HCT116 (cell line): ENCODE data around the gene URAD. TPM values are rescaled to one million over a fixed set of nuclear protein-coding genes. Genes with fewer than 3 reads are reported as not detected.

Experiments used
- ATAC-seq: fragments of 200-7000 bp; cut with Tn5 transposase; 2 replicates; pipeline ENCODE4 v1.9.1; 2020; ENCODE audit warnings: mild to moderate bottlenecking, moderate library complexity
- BruUV-seq: library from RNA; stranded (reverse); fragments of 400-500 nt; replicated peaks from 2 replicates; lab custom pipeline; 2021; lab: Mats Ljungman, UMichigan
- CTCF ChIA-PET: fragments of 300-600 bp; sonication (Branson Sonifier 250); formaldehyde crosslinking; loops from one replicate; lab custom pipeline; 2021; ENCODE audit warnings: antibody characterized with exemption; lab: Charles Lee
- POLR2A ChIA-PET: fragments of 300-600, 350-600 bp; sonication (Branson Sonifier 250); formaldehyde crosslinking; loops from one replicate; lab custom pipeline; 2021; ENCODE audit warnings: antibody characterized with exemption; lab: Charles Lee
- RAD21 ChIA-PET, 2 experiments: fragments of 300-600 bp; sonication (Branson Sonifier 250); formaldehyde crosslinking; loops; one replicate each; lab custom pipeline; 2023; ENCODE audit warnings: low total read pairs in 2 of 2; ENCODE audit not compliant: uncharacterized antibody in 2 of 2, unreplicated experiment in 2 of 2, low non-redundant PET in 1 of 2; lab: Charles Lee
- DNase-seq: peaks from one replicate; pipeline ENCODE4 v3.0.0-alpha.2; 2010; ENCODE audit warnings: low read depth, low spot score
- H2AFZ ChIP-seq: fragments of 200-600 bp; shearing (Covaris generic), sonication (generic); 2 replicates; pipeline ENCODE4 v1.6.1; 2017; ENCODE audit warnings: low read depth, mixed run types, mixed read lengths, antibody characterized with exemption, low read length; ENCODE audit not compliant: poor library complexity, severe bottlenecking
- H3K27ac ChIP-seq: 2 replicates; pipeline ENCODE4 v1.5.1; 2012; ENCODE audit warnings: low read depth, low read length
- H3K27me3 ChIP-seq: fragments of 200-600 bp; sonication (generic); 2 replicates; pipeline ENCODE4 v1.6.1; 2016; ENCODE audit warnings: mixed run types, low read length, mixed read lengths; ENCODE audit not compliant: insufficient read depth
- H3K36me3 ChIP-seq, 2 experiments: fragments of 200-500 bp in 1 of 2; fragments of 200-600 bp in 1 of 2; sonication (Bioruptor generic) in 1 of 2; sonication (generic) in 1 of 2; 2 replicates each; pipeline versions ENCODE4 v1.5.1 to v1.6.1; 2014 to 2016; ENCODE audit warnings: low read length in 2 of 2, inconsistent platforms in 1 of 2, mixed read lengths in 1 of 2, mixed run types in 1 of 2; ENCODE audit not compliant: insufficient read depth in 2 of 2, control insufficient read depth in 1 of 2
- H3K4me1 ChIP-seq, 2 experiments: fragments of 200-600 bp in 1 of 2; sonication (generic) in 1 of 2; 2 replicates each; pipeline versions ENCODE4 v1.5.1 to v1.6.1; 2012 to 2017; ENCODE audit warnings: low read length in 2 of 2, inconsistent platforms in 1 of 2, mild to moderate bottlenecking in 1 of 2, mixed read lengths in 1 of 2, mixed run types in 1 of 2, moderate library complexity in 1 of 2; ENCODE audit not compliant: insufficient read depth in 2 of 2, control insufficient read depth in 1 of 2
- H3K4me2 ChIP-seq: fragments of 200-600 bp; sonication (generic); 2 replicates; pipeline ENCODE4 v1.6.1; 2017; ENCODE audit warnings: mixed run types, low read length, mixed read lengths
- H3K4me3 ChIP-seq, 2 experiments: fragments of 200-600 bp in 1 of 2; sonication (generic) in 1 of 2; replicated peaks in 1 of 2; 2 replicates each; pipeline ENCODE4 v1.5.1; 2011 to 2016; ENCODE audit warnings: low read length in 2 of 2, control low read depth in 1 of 2, low read depth in 1 of 2, mild to moderate bottlenecking in 1 of 2, mixed read lengths in 1 of 2, mixed run types in 1 of 2
- H3K79me2 ChIP-seq: fragments of 200-600 bp; sonication (generic); 2 replicates; pipeline ENCODE4 v1.6.1; 2017; ENCODE audit warnings: mild to moderate bottlenecking, mixed run types, low read length, moderate library complexity, mixed read lengths; ENCODE audit not compliant: insufficient read depth
- H3K9ac ChIP-seq: fragments of 200-600 bp; sonication (generic); 2 replicates; pipeline ENCODE4 v1.6.1; 2016; ENCODE audit warnings: low read length, mixed read lengths
- H3K9me2 ChIP-seq: fragments of 200-600 bp; sonication (generic), shearing (Covaris generic); 2 replicates; pipeline ENCODE4 v1.6.1; 2017; ENCODE audit warnings: mixed run types, mild to moderate bottlenecking, moderate library complexity; ENCODE audit not compliant: insufficient read depth
- H3K9me3 ChIP-seq, 2 experiments: fragments of 200-500 bp in 1 of 2; fragments of 200-600 bp in 1 of 2; sonication (Bioruptor generic) in 1 of 2; sonication (generic) in 1 of 2; 2 replicates each; pipeline ENCODE4 v1.6.1; 2014 to 2017; ENCODE audit warnings: low read length in 2 of 2, mixed read lengths in 2 of 2, inconsistent platforms in 1 of 2, low read depth in 1 of 2, mild to moderate bottlenecking in 1 of 2, mixed run types in 1 of 2, moderate library complexity in 1 of 2; ENCODE audit not compliant: control insufficient read depth in 1 of 2, insufficient read depth in 1 of 2
- H4K20me1 ChIP-seq: fragments of 200-600 bp; sonication (generic), shearing (Covaris generic); 2 replicates; pipeline ENCODE4 v1.6.1; 2017; ENCODE audit warnings: mixed run types, mild to moderate bottlenecking, moderate library complexity; ENCODE audit not compliant: insufficient read depth
- CBX3 ChIP-seq: IDR thresholded peaks from 2 replicates; pipeline ENCODE4 v1.6.1; 2012; ENCODE audit warnings: low read depth
- EZH2 ChIP-seq: fragments of 200-600 bp; sonication (generic); IDR thresholded peaks from 2 replicates; pipeline ENCODE4 v1.6.1; 2017; ENCODE audit warnings: antibody characterized with exemption, mixed run types
- EZH2phosphoT487 ChIP-seq: fragments of 200-600 bp; IDR thresholded peaks from 2 replicates; pipeline ENCODE4 v1.6.1; 2018; ENCODE audit warnings: antibody characterized with exemption, borderline replicate concordance
- POLR2AphosphoS5 ChIP-seq: IDR thresholded peaks from 2 replicates; pipeline ENCODE4 v1.6.1; 2011; ENCODE audit warnings: mild to moderate bottlenecking, low read depth, low read length, moderate library complexity
- SRF ChIP-seq: IDR thresholded peaks from 2 replicates; pipeline ENCODE4 v1.6.1; 2012; ENCODE audit warnings: low read depth
- YY1 ChIP-seq: IDR thresholded peaks from 2 replicates; pipeline ENCODE4 v1.6.1; 2011; ENCODE audit warnings: low read length, low read depth, moderate library complexity, mild to moderate bottlenecking; ENCODE audit not compliant: insufficient replicate concordance; ENCODE audit errors: extremely low read depth
- ZBTB33 ChIP-seq: IDR thresholded peaks from 2 replicates; pipeline ENCODE4 v1.6.1; 2011; ENCODE audit warnings: mild to moderate bottlenecking, low read length, moderate library complexity; ENCODE audit not compliant: insufficient replicate concordance; ENCODE audit errors: extremely low read depth
- ZFX ChIP-seq: fragments of 450-650 bp; IDR thresholded peaks from 2 replicates; pipeline ENCODE4 v1.6.1; 2017
- intact Hi-C: fragments of 100-400 bp; cut with micrococcal nuclease; formaldehyde crosslinking; loops from 2 replicates; pipeline ENCODE4 v1.10.0; 2022
- total RNA-seq: library from RNA; stranded (reverse); gene quantifications from one replicate; pipeline ENCODE4 v1.2.1, GENCODE V29; 2021; ENCODE audit not compliant: unreplicated experiment

Gene URAD
- total RNA-seq, 1 experiment from 2014 or later: not detected

GRCh38 chr13:27952876-27953675, 35.4 kb downstream of the URAD start:
- POLR2A ChIA-PET: interaction anchor here (0.7 to 1.7 kb wide), 7 partner anchors 16 to 428 kb away, joined by 3 to 15 read pairs (median 3); partner anchors contain the start of gene CDX2
- no peaks in the 10 kb centered on the region for H3K9me3 ChIP-seq
- H3K4me2 ChIP-seq: peak overlapping the region; percentile 88
- intact Hi-C loops: loop anchor here (1.0 to 2.0 kb wide), 2 partner anchors 123 to 182 kb away; no protein-coding TSS in a partner anchor
- H3K9me2 ChIP-seq: no peaks in the 10 kb centered on the region
- peak overlapping the region; percentile 56; the same call in 1 of the 2 replicates for H3K27ac ChIP-seq
- BruUV-seq: no TSS peak
- peak overlapping the region; percentile 60 for H3K9ac ChIP-seq
- H3K36me3 ChIP-seq: no peaks in the 10 kb centered on the region
- H3K27me3 ChIP-seq: no peaks in the 10 kb centered on the region
- no peaks in the 10 kb centered on the region for H4K20me1 ChIP-seq
- peaks cover 9 to 15% of the 10 kb centered on the region in 2 experiments; a peak in 3 of 4 replicates for H3K4me1 ChIP-seq
- DNase-seq: no peak
- RAD21 ChIA-PET: interaction anchor here (0.5 to 2.8 kb wide), 10 partner anchors 84 to 591 kb away, joined by 3 to 31 read pairs (median 7); no protein-coding TSS in a partner anchor
- no peaks in the 10 kb centered on the region for H3K79me2 ChIP-seq
- peak overlapping the region; percentile 41 to 58 for H3K4me3 ChIP-seq
- TF ChIP-seq ZBTB33 (no peak), YY1 (no peak), POLR2AphosphoS5 (no peak), EZH2 (no peak), ZFX (no peak), CBX3 (no peak), EZH2phosphoT487 (no peak), SRF (no peak)
- H2AFZ ChIP-seq: no peak overlapping the region
- ATAC-seq: peak; percentile 10
- CTCF ChIA-PET: interaction anchor here (0.6 to 7.8 kb wide), 35 partner anchors 9 to 1006 kb away, joined by 3 to 307 read pairs (median 4); partner anchors contain the start of genes CDX2, MTIF3 and PDX1
